Thoracic aorta (tissue), 2 donors: Measurements from ENCODE around the gene HP1BP3. TPM values are rescaled to one million over a fixed set of nuclear protein-coding genes. Genes with fewer than 3 reads are reported as not detected.

Source experiments
- ATAC-seq: fragments of 150-250 bp; one replicate; pipeline ENCODE4 v1.8.0; 2017; ENCODE audit warnings: low read depth; ENCODE audit not compliant: insufficient number of reproducible peaks, low FRiP score
- DNase-seq: peaks from one replicate; pipeline ENCODE4 v3.0.0-alpha.2; 2020; ENCODE audit warnings: low spot score
- H3K27ac ChIP-seq, 2 donors: fragments of 200-600 bp; sonication (generic); 1 replicate in 1 of 2; 2 replicates in 1 of 2; pipeline ENCODE4 v1.5.1; 2016; ENCODE audit warnings: mild to moderate bottlenecking in 2 of 2, moderate library complexity in 2 of 2
- H3K27me3 ChIP-seq: fragments of 200-600 bp; sonication (generic); replicated peaks from 2 replicates; pipeline ENCODE4 v1.6.0; 2016; ENCODE audit warnings: mild to moderate bottlenecking; ENCODE audit not compliant: insufficient read depth
- H3K36me3 ChIP-seq: fragments of 200-600 bp; sonication (generic); one replicate; pipeline ENCODE4 v1.5.1; 2016
- H3K4me1 ChIP-seq, 2 donors: fragments of 200-600 bp; sonication (generic); 1 replicate in 1 of 2; 2 replicates in 1 of 2; pipeline versions ENCODE4 v1.5.1 to v1.6.0; 2016; ENCODE audit warnings: low read depth in 2 of 2, mild to moderate bottlenecking in 1 of 2; ENCODE audit not compliant: control insufficient read depth in 1 of 2
- H3K4me3 ChIP-seq: fragments of 200-600 bp; sonication (generic); 2 replicates; pipeline ENCODE4 v1.5.1; 2016; ENCODE audit warnings: mild to moderate bottlenecking
- H3K9me3 ChIP-seq: fragments of 200-600 bp; sonication (generic); 2 replicates; pipeline ENCODE4 v1.5.1; 2016
- total RNA-seq, 2 donors: library from RNA; depleted of rRNA; stranded (reverse); fragments of >200 nt; gene quantifications; one replicate each; pipeline versions ENCODE4 v1.1.0 to v1.2.3, GENCODE V29; 2016
- TF ChIP-seq, protein P1 (sequence below): fragments of 200-600 bp; sonication (generic); IDR thresholded peaks from one replicate; pipeline ENCODE4 v1.5.1; 2019; ENCODE audit warnings: antibody characterized with exemption

The HP1BP3 gene
- total RNA-seq, 2 donors from 2014 or later: 186 to 189 TPM

DNA sequence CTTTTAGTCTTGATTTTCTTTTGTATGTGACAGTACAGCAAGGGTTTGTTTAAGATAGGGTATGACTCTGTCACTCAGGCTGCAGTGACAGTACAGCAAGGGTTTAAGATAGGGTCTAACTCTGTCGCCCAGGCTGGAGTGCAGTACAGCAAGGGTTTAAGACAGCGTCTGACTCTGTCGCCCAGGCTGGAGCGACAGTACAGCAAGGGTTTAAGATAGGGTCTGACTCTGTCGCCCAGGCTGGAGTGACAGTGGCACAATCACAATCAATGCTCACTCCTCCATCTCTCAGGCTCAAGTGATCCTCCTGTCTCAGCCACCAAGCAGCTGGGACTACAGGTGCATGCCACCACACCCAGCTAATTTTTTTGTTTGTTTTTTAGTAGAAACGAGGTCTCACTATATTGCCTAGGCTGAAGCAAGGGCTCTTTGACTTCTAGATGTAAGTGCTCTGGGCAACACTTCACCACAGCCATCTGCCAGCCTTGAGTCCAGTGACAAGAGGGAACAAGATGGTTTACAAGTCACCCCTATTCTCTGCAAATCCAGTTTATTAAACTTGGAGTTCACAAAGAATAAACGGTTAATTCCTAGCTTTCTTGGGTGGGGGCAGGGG is 53.6 kb downstream of the HP1BP3 start:
- no peak for DNase-seq
- no peaks in the 10 kb centered on the region for H3K9me3 ChIP-seq
- TF ChIP-seq, protein P1, sequence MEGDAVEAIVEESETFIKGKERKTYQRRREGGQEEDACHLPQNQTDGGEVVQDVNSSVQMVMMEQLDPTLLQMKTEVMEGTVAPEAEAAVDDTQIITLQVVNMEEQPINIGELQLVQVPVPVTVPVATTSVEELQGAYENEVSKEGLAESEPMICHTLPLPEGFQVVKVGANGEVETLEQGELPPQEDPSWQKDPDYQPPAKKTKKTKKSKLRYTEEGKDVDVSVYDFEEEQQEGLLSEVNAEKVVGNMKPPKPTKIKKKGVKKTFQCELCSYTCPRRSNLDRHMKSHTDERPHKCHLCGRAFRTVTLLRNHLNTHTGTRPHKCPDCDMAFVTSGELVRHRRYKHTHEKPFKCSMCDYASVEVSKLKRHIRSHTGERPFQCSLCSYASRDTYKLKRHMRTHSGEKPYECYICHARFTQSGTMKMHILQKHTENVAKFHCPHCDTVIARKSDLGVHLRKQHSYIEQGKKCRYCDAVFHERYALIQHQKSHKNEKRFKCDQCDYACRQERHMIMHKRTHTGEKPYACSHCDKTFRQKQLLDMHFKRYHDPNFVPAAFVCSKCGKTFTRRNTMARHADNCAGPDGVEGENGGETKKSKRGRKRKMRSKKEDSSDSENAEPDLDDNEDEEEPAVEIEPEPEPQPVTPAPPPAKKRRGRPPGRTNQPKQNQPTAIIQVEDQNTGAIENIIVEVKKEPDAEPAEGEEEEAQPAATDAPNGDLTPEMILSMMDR: no peak
- H3K4me1 ChIP-seq: peaks cover 12 to 25% of the 10 kb centered on the region in 2 donors
- no peak for ATAC-seq
- peaks cover 7% of the 10 kb centered on the region for H3K27me3 ChIP-seq
- no peaks in the 10 kb centered on the region for H3K36me3 ChIP-seq
- peak overlapping the region; percentile 68 to 75 for H3K27ac ChIP-seq
- H3K4me3 ChIP-seq: peak overlapping the region; percentile 86

DNA sequence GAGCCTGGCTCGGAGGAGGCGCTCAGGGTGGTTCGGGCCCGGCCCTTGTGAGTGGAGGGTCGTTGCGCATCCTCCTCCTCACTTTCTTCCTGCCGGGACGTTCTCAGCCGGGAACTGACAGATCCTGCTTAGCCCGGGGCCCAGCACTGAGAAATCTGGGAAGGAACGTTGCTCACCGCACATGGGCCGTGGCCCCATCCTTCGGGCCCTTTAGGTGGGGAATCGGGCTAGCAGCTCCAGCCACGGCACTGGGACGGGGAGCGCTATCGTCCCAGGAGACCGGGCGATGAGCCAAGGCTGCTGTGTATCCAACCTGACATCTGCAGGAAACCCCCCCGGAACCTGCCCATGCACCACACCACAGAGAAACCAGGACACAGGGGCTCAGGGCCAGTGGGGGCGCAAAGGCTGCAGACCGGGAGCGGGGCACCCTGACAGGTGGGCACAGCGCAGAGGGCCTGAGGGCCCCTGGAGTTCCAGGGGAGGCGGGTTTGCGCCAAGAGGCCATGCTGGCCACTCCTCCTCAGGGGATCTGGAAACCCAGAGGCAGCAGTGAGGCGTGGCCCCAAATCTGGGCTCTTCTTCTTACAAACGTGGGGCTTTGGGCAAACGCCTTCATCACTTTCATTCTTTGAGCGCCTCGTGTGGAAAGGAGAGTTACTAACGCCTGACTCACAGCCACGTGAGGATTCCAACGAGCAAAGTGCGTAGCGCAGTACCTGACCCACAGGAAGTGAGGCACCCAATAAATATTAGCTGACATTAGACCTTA is 54.3 kb downstream of the HP1BP3 start, which contains the start of gene SH2D5:
Gene SH2D5, minus strand, starts transcription at position 116 of the 772 bp plus-strand sequence. CDS start 4,659 bp downstream, outside the sequence.
- peak within 1 kb of the TSS; percentile 68 to 75 for H3K27ac ChIP-seq
- H3K4me3 ChIP-seq: peak within 1 kb of the TSS; percentile 86
- peaks cover 7% of the 10 kb centered on the region for H3K27me3 ChIP-seq
- peak; percentile 85 for ATAC-seq
- TF ChIP-seq, protein P1: no peak
- DNase-seq: peak; percentile 74
- H3K36me3 ChIP-seq: no peaks in the 10 kb centered on the region
- peaks cover 12 to 25% of the 10 kb centered on the region in 2 donors for H3K4me1 ChIP-seq
- no peaks in the 10 kb centered on the region for H3K9me3 ChIP-seq

DNA sequence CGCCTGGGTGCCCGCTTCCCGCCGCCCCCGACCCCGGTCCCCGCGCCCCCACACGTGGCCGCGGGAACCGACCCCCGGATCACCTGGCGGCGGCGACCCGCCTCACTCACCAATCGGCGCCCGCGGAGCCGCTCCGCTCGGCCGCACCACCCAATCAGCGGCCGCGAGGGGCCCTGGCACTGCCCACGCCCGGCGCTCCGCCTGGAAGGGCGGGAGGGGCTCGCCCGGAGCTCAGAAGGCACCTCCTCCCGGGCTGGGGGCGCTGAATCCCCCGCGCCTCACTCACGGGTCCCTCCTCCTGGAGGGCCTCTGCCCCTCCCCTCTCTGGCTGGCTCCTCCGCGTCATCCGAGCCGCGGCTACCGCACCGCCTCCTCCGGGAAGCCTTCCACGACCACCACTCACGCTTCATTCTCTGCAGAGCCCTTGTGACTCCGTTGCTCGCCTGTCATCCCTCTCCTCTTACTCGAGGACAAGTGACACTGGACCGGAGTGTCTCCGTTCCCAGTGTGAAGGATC is 55.0 kb downstream of the HP1BP3 start:
- ATAC-seq: no peak
- TF ChIP-seq, protein P1: no peak

DNA sequence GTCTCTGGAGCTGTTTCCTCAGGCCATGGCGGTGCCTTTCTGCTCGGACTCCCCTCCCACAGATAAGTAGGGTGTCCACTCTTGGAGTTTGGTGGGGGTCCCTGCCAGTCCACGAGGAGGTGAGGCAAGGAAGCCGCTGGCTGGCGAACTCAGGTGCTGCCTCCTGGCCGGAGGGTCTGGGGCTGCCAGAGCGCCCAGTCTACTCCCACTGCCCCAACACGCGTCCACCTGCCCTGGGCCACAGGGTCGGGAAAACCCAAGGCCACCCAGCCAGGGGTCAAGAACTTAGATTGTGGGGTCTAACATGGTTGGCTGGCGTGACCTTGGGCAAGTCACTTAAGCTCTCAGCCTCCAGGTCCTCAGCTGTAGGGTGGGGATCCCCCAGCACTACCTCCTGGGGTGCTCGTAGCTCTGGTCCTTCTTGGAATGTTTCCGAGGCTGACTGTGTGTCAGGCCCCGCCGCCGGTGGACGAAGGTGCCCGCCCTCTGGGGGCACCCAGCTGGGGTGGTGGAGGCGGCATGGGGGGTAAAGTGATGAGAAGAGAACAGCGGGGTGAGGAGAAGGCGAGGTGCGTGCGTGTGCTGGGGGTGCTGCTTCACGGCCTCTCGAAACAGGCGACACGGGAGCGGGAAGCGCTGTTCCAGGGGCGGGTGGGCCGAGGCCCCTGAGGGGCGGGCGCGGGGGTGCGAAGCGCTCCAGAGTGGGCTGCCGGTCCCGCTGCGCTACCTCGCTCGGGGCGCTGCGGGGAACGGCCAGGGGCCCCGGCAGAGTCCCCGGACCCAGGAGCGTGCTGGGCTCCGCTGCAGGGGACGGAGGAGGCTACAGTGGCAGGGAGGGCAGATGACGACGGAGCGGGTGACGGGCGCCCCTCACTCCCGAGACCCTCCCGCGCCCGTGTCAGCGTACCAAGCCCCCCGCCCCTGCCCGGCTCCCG is 55.8 kb downstream of the HP1BP3 start:
- Histone ChIP-seq H3K27me3 (peaks cover 7% of the 10 kb centered on the region), H3K36me3 (no peaks in the 10 kb centered on the region), H3K9me3 (no peaks in the 10 kb centered on the region), H3K4me3 (peak overlapping the region; percentile 86), H3K4me1 (peaks cover 12 to 25% of the 10 kb centered on the region in 2 donors), H3K27ac (no peak overlapping the region)
- DNase-seq (no peak), ATAC-seq (no peak)
- TF ChIP-seq, protein P1: no peak

More for the DNA sequence above, 55.0 kb downstream of the HP1BP3 start:
- Histone ChIP-seq H3K9me3 (no peaks in the 10 kb centered on the region), H3K27me3 (peaks cover 7% of the 10 kb centered on the region), H3K4me3 (peak overlapping the region; percentile 86), H3K27ac (peak overlapping the region; percentile 67 to 75), H3K36me3 (no peaks in the 10 kb centered on the region), H3K4me1 (peaks cover 12 to 25% of the 10 kb centered on the region in 2 donors)
- DNase-seq: no peak
